Measurements from ENCODE around the gene TBC1D24.

TBC1D24 gene

DNA sequence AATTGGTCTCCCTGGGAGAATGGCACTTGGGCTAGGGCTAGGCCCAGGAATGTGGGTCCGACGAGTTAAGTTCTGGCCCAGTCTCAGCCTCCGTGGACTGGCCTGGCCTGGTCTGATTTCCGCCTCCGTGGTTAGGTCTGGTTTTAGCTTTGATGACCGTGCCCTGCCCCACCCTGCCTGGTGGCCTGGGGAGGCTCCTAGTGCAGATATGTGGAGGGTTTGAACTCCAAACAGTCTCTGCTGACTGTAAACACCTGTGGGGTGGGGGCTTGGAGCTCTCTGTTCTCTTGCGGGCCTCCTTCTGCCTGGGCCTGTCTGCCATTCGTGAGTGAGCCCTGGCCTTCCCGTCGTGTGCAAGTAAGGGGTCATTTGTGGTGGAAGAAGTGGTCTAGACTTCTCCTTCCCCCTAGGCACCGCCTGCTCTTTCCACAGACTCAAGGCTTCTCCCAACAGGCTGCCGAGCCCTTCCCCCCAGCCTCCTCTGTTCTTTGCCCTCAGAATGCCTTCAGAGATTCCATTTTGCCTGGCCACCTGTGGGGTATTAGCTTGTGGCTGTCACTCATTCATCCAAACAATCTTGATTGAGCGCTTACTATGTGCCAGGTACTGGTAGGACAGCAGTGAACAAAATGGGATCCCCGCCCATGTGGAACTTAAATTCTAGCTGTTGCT lies 40.4 kb downstream of the TBC1D24 start:
- no peak for DNase-seq (ENCODE audit: low read depth in 3 of 3, low spot score in 1 of 3)

DNA sequence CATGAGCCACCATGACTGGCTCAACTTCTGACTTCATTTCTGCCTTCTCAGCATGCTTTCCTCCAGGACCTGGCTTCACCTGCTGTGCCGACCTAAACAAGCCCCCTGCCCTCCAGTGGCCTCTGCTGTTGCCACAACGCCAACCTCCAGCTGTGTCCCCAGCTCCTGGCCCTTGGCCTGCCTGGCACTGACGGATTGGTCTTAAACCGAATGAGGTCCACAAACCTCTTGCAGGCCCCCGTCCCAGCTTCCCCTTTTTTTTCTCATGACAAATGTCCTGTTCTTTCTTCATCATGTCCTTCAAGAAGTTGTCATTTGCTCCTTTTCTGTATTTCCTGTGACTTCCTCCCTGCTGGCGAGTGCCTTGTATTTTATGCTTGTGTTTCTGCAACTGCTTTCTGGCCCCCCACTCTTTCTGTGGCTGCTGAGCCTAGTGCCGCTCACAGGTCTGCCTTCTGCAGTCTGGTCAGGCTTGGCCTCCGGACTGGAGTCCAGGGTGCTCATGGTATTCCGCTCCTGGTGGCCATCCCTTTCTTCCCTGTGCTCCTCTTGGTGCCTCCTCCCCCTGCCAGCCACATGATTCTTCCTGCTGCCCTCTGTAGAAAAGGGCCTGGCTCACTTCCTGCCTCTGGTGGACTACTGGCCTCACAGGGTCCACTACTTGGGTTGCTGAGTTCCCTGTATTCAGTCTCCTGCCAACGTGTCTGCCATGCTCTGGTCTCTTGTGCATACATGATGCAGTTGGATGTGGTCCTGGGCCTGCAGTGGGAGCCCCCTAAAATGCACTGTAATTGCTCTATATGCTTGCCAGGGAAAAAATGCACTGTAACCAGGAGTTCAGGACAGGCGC lies 41.7 kb downstream of the TBC1D24 start:
- DNase-seq (ENCODE audit: low read depth in 3 of 3, low spot score in 1 of 3): no peak

DNA sequence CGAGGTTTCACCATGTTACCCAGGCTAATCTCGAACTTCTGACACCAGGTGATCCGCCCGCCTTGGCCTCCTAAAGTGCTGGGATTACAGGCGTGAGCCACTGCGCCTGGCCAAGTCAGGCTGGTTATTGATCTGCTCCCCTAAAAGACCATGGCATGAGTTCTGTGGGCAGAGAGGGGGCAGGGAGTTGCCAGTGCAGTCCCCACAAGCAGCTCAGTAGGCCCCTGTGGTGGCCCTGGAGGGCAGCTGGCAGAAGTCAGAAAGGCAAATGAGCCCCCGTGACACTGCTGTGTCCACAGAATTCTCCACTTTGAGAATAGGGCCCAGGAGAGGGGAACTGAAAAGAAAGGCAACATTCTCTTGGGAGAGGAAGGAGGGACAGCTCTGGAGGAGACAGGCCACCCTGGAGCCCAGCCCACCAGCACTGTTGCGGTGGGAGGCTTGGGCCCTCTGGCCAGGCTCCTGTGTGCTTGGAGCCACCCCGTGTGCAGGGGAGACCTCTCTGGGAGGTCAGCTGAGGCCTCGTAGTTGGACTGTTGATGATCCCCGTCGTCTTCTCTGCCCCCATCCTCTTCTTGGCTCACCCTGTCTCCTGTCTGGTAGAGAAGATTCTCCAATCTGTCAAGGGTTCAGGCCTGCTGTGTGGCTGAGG lies 43.2 kb downstream of the TBC1D24 start:
- no peak for DNase-seq (ENCODE audit: low read depth in 3 of 3, low spot score in 1 of 3)

DNA sequence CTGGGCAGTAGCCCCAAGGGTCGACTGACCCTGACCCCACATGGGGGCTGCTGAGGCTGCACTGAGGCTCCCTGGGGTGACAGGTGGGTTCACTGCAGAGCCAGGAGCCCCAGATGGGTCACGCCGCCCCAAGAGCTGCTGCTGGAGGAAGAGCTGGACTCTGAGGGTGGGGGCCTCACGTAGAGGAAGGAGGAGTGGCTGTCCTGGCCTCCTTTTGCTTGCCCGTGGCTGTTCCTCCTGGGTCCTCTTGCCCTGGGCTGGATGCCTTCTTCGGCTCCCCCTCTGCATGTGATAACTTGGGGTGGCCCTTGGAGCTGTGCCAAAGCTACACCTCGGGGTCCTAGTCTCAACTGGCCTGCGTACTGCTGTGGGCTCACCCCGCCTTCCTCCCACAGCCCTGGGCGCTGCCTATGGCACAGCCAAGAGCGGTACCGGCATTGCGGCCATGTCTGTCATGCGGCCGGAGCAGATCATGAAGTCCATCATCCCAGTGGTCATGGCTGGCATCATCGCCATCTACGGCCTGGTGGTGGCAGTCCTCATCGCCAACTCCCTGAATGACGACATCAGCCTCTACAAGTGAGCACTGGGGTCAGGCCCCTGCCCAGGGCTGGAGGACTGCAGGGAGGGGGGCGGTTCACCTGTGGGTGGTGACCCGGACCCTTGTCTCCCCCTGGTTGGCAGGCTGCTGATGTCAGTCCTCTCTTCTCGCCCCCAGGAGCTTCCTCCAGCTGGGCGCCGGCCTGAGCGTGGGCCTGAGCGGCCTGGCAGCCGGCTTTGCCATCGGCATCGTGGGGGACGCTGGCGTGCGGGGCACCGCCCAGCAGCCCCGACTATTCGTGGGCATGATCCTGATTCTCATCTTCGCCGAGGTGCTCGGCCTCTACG lies 44.1 kb downstream of the TBC1D24 start:
- no peak for DNase-seq (ENCODE audit: low read depth in 3 of 3, low spot score in 1 of 3)

DNA sequence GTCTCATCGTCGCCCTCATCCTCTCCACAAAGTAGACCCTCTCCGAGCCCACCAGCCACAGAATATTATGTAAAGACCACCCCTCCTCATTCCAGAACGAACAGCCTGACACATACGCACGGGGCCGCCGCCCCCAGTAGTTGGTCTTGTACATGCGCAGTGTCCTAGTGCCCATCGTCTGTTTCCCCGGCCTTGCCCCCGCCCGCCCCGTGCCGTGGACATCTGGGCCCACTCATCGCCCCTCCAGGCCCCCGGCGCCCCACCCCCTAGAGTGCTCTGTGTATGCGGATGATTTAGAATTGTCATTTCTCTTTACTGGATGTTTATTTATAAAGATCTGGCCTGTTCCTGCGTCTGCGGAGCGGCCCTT lies 44.8 kb downstream of the TBC1D24 start:
- no peak for DNase-seq (ENCODE audit: low read depth in 3 of 3, low spot score in 1 of 3)

DNA sequence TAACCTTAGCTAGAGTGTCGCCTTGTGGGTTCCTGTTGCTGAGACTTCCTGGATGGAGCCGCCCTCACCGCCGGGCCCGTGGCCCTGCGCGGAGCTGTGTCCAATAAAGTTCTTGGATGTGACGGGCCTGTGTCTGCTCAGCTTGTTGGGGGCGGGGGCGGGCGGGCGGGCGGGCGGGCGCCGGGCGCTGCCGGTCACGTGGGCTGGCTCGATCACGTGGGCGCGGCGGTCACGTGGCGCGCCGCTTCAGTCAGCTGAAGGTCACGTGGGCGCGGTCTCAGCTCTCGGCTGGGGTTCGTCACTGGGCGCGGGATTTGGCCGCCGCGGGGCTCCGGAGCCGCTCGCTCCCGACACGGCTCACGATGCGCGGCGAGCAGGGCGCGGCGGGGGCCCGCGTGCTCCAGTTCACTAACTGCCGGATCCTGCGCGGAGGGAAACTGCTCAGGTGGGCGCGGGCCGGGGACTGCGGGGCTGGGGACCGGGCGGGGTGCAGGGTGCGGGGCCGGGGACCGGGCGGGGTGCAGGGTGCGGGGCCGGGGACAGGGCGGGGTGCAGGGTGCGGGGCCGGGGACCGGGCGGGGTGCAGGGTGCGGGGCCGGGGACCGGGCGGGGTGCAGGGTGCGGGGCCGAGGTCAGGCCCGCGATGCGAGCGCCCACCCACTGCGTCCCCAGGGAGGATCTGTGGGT lies 45.3 kb downstream of the TBC1D24 start, which contains the start of gene AMDHD2:
Gene AMDHD2, plus strand, starts transcription at position 275 of the 687 bp plus-strand sequence. Its CDS starts 88 bp downstream, at position 363.
- DNase-seq (ENCODE audit: low read depth in 3 of 3, low spot score in 1 of 3): peak; percentile 72 to 80 (median 76)

DNA sequence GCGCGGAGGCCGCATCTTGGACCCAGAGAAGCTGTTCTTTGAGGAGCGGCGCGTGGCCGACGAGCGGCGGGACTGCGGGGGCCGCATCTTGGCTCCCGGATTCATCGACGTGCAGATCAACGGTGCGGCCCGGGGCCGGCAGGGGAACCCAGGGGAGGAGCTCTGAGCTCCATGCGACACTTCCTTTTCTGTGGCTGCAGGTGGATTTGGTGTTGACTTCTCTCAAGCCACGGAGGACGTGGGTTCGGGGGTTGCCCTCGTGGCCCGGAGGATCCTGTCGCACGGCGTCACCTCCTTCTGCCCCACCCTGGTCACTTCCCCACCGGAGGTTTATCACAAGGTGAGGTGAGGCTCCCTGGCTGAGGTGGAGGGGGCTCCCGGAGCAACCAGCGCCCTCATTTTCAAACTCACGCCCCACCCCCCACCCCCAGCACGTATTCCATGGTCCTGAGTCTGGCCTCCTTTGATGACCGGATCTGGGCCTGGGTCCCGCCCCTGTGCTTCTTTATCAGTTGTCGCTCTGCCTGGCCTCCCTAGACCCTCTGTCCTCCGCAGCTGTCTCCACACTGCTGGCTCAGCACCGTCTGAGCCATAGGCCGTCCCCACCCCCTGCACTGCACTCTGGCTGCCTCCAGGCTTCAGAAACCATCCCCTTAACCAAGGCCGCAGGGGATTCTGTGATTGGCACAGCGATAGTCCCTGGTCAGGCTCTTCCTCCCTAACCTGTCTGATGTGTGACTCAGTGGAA lies 46.0 kb downstream of the TBC1D24 start:
- no peak for DNase-seq (ENCODE audit: low read depth in 3 of 3, low spot score in 1 of 3)

DNA sequence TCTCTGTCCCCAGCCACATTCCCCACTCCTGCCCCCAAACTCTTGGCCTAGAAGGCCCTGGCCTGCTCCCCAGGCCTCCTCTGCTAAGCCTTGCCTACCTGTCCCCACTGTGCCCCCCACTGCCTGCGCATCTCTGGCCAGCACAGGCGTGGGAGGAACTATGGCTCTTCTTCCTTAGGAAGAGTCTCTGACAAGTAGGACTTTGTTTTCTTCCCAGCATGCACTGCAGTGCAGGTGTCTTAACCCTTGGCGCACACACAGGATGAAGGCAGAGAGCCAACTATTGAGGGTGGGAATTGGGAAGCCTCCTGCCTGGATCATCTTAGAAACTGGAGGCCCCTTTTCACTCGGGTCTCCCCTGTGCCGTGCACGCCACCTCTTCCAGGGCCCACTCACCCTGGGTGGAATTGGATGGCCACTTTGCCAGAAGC lies 48.9 kb downstream of the TBC1D24 start:
- DNase-seq (ENCODE audit: low read depth in 3 of 3, low spot score in 1 of 3): no peak

DNA sequence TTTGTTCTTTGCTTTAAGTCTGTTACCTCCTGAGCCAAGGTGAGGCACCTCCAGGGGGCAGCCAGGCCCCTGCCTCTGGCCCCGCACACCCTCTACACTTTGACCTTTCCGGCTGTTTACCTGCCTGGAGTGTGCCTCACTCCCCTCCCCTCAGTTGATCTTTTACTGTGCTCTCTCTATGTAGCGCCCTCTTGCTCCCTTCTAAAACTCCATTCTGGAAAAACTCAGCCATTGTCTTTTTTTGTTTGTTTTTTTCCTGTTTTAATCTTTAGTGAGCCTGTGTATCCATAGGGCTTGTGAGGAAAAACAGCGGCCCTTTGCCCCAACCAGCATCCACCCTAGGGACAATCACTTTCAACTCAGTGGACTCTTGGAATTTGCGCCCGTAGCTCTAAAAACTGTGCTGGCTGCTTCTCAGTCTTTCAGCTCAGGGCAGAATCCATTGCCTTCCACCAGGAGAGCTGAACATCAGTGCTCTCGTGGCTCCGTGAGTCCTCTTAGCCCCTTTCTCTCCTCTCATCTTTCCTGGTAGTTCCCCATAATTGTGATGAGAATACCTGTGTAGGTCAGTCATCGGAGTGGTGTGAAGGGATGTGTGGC lies 49.5 kb downstream of the TBC1D24 start:
- DNase-seq (ENCODE audit: low read depth in 3 of 3, low spot score in 1 of 3): no peak

DNA sequence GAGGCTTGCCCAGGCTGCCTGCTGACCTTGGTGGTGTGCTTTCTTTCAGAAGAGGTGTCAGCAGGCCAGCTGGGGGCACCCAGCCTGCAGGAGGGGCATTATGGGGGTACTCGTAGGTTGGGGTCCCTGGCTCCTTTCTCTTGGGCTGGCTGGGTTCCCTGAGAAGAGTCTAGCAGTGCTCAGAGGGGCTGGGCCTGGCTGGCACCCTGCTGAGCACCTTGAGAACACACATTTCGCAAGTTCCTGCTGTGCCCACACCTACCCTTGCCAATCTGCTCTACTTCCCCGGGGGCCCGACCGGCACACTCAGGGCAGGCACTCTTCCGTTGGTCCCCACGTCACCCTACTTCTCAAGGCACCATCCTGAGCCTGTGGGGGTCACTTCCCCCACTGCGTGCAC lies 51.2 kb downstream of the TBC1D24 start:
- no peak for DNase-seq (ENCODE audit: low read depth in 3 of 3, low spot score in 1 of 3)

DNA sequence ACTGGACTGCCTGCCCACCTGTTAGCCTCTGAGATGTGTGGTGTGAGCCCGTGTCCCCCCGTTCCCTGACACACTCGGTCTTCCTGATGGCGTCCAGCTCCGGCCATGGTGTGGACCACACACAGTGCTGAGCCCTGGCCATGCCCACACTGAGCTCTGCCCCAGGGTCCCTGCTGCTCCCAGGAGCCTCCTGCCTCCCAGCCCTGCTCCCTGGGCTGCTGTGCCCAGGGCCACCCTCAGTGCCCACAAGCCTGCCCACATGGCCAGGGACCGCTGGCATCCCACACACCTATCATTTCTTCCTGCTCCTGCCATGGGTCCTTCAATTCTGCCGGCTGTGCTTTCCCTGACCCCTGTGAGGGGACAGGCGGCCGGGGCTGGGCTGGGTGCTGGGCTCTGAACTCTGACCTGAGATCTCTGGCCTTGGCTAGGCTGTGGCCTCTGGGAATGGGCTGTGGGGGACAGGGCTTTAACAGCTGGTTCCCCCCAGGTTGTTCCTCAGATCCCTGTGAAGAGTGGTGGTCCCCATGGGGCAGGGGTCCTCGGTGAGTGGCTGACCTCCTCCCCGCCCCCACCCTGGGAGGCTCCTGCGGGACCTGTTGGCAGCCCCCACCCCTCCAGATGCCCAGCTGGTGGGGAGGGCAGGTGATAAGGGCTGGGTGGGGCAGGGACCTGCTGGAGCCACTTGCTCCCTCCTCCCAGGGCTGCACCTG lies 52.3 kb downstream of the TBC1D24 start:
- DNase-seq (ENCODE audit: low read depth in 3 of 3, low spot score in 1 of 3): no peak

DNA sequence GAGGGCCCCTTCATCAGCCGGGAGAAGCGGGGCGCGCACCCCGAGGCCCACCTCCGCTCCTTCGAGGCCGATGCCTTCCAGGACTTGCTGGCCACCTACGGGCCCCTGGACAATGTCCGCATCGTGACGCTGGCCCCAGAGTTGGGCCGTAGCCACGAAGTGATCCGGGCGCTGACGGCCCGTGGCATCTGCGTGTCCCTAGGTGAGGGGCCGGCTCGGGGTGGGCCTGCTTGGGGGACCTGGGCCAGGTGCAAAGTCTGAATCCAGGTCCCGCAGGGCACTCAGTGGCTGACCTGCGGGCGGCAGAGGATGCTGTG lies 52.8 kb downstream of the TBC1D24 start:
- no peak for DNase-seq (ENCODE audit: low read depth in 3 of 3, low spot score in 1 of 3)

DNA sequence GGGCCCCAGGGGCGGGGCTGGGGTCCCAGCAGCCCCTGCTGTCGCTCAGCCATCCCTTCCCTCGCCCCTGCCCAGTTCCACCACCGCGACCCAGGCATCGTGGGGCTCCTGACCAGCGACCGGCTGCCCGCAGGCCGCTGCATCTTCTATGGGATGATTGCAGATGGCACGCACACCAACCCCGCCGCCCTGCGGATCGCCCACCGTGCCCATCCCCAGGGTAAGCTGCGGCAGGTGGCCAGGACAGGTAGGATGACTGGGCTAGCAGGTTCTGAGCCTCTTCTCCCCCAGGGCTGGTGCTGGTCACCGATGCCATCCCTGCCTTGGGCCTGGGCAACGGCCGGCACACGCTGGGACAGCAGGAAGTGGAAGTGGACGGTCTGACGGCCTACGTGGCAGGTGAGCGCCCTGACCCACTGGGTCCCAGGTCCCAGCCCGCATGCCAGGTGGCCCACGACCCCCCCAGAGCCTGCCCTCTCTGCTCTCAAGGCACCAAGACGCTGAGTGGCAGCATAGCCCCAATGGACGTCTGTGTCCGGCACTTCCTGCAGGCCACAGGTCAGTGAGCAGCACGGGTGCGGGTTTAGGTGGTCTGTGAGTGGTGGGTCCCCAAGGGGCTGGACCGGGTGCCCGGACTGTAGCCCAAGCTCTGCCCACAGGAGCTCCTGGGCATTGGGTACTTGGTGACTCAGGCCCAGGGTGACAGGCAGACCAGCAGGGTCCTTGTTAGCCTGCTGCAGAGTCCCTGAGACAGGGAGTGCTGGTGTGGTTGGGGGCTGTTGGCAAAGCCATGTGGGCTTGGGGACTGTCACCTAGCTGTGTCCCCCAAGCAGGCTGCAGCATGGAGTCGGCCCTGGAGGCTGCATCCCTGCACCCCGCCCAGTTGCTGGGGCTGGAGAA lies 53.5 kb downstream of the TBC1D24 start:
- no peak for DNase-seq (ENCODE audit: low read depth in 3 of 3, low spot score in 1 of 3)

DNA sequence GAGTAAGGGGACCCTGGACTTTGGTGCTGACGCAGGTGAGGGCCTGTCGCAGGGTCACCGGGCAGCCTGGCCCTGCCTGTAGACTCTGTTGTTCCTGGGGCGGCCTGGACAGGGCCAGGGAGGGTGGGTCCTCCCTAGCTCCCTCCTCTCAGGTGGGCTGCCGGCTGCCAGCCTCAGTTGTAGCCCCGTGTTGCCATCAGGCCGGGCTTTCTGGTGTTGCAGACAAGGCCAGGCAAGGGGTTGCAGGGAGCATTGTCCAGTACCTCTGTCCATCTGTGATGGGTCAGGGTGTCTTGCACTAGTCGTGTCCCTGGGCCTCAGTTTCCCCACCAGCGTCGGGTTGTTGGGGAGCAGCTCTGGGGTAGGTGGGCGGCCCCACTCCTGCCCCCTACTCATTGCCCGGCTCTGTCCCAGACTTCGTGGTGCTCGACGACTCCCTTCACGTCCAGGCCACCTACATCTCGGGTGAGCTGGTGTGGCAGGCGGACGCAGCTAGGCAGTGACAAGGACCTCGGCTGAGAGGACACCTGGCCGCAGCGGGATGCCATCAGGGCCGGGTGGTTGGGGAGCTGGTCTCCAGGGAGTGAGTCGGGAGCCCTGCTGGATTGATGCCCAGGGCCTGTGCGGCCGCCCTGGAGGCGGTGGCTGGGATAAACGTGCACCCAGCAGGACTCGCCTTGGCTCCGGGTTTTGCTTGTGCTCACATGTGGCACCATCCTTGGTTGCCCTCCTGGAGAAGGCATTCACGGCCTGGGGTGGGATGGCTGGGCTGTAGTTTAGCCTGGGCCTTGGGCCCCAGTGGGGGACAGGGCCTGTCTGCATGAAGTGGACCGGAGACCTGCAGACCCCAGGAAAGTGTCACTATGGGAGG lies 54.4 kb downstream of the TBC1D24 start:
- no peak for DNase-seq (ENCODE audit: low read depth in 3 of 3, low spot score in 1 of 3)

DNA sequence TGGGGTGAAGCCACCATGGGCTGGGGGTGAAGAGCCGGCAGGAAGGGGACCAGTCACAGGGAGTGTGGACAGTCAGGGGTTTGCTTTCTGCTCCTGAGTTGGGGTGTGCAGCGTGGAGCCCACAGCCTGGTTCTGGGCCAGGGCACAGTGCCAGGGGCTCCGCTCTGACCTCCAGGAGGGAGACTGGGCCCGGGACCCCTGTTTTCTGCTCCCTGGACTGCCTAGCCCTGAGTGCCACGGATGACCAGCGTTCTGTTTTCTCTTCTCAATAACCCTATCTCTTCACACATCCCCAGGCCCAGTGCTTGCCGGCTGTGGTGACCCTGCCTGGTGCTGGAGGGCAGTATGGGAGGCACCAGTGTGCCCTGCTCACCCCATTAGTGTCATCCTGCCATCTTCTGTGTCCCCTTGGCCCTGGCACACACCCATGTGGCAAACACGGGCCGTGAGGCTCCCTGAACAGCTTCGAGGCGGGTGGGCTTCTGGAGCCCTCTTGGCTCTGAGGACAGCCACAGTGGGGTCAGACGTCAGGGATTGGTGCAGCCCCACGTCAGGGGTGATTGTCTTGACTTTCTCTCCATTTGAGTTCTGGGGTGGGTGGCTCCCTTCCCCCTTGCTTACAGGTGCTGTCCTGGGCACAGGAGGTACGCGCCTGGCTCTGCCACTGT lies 55.2 kb downstream of the TBC1D24 start:
- no peak for DNase-seq (ENCODE audit: low read depth in 3 of 3, low spot score in 1 of 3)

DNA sequence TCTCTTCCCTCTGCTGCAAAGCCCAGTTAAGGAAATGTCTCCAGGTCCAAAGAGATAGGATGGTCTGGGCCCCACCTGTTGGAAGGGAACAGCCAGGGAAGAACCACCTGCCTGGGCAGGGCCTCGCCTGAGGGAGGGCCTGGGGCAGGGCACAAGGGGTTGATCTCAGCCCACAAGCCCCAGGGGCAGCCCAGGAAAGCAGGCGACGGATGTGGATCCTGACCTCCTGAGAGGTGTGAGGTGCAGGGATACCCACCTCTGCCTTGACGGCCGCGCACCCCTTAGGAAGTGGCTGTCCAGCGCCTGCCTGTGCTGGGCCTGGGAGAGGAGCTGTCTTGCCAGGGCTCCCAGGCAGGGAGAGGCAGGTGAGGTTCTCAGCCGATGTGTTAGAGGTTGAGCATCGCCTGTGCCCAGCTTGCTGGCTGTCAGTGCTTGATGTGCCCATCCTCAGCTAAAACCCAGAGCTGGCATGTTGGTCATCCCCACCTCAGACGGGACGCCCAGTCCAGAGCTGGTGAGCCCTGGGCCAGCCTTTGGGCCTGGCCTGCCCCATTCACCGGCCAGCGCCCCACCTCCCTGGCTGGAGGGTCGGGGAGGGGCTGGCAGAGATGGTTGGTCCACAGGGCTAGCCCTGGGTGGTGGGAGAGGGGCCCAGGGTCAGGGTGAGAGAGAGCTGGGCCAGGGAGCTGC lies 55.8 kb downstream of the TBC1D24 start:
- no peak for DNase-seq (ENCODE audit: low read depth in 3 of 3, low spot score in 1 of 3)
